ENCODE data around the gene LMAN1. TPM values are rescaled to one million over a fixed set of nuclear protein-coding genes. Genes with fewer than 3 reads are reported as not detected.

The LMAN1 gene
- total and polyA plus RNA-seq, 2 of the 13 experiments (the other 11 are each of a cell fraction or from before 2014, with no cell fraction given), result 127 to 131 TPM

- TF ChIP-seq, protein P1, sequence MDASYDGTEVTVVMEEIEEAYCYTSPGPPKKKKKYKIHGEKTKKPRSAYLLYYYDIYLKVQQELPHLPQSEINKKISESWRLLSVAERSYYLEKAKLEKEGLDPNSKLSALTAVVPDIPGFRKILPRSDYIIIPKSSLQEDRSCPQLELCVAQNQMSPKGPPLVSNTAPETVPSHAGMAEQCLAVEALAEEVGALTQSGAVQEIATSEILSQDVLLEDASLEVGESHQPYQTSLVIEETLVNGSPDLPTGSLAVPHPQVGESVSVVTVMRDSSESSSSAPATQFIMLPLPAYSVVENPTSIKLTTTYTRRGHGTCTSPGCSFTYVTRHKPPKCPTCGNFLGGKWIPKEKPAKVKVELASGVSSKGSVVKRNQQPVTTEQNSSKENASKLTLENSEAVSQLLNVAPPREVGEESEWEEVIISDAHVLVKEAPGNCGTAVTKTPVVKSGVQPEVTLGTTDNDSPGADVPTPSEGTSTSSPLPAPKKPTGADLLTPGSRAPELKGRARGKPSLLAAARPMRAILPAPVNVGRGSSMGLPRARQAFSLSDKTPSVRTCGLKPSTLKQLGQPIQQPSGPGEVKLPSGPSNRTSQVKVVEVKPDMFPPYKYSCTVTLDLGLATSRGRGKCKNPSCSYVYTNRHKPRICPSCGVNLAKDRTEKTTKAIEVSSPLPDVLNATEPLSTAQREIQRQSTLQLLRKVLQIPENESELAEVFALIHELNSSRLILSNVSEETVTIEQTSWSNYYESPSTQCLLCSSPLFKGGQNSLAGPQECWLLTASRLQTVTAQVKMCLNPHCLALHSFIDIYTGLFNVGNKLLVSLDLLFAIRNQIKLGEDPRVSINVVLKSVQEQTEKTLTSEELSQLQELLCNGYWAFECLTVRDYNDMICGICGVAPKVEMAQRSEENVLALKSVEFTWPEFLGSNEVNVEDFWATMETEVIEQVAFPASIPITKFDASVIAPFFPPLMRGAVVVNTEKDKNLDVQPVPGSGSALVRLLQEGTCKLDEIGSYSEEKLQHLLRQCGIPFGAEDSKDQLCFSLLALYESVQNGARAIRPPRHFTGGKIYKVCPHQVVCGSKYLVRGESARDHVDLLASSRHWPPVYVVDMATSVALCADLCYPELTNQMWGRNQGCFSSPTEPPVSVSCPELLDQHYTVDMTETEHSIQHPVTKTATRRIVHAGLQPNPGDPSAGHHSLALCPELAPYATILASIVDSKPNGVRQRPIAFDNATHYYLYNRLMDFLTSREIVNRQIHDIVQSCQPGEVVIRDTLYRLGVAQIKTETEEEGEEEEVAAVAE (CRISPR knock-in tag; IDR thresholded peaks at IDR 0.05; ENCODE audit: borderline replicate concordance), result peak; percentile 80
- TF ChIP-seq DNMT1 (CRISPR knock-in tag; IDR thresholded peaks at IDR 0.05) (0 out of 2 replicates have a peak, but pooled peaks have one; percentile 69), ZNF451 (CRISPR knock-in tag; IDR thresholded peaks at IDR 0.05) (peak; percentile 57; the same call in 1 of the 2 replicates), NR1H2 (CRISPR knock-in tag; IDR thresholded peaks at IDR 0.05; ENCODE audit: borderline replicate concordance, low read depth) (0 out of 2 replicates have a peak, but pooled peaks have one; percentile 62), NCOA2 (CRISPR knock-in tag; IDR thresholded peaks at IDR 0.05) (no peak), GATA4 (IDR thresholded peaks at IDR 0.05; ENCODE audit: borderline replicate concordance, low read depth) (no peak), HOXD1 (CRISPR knock-in tag; IDR thresholded peaks at IDR 0.05) (no peak), ZNF746 (CRISPR knock-in tag; IDR thresholded peaks at IDR 0.05) (no peak; the same call in 1 of the 2 replicates), ZNF7 (CRISPR knock-in tag; IDR thresholded peaks at IDR 0.05) (0 out of 2 replicates have a peak, but pooled peaks have one; percentile 20), SP2 (CRISPR knock-in tag; IDR thresholded peaks at IDR 0.05) (no peak), KLF13 (CRISPR knock-in tag; IDR thresholded peaks at IDR 0.05) (no peak), MIER3 (CRISPR knock-in tag; IDR thresholded peaks at IDR 0.05; ENCODE audit: borderline replicate concordance) (0 out of 2 replicates have a peak, but pooled peaks have one; percentile 5), NFIB (CRISPR knock-in tag; IDR thresholded peaks at IDR 0.05; ENCODE audit: borderline replicate concordance) (no peak), ZNF850 (CRISPR knock-in tag; conservative IDR thresholded peaks at IDR 0.05) (no peak), ZMYM4 (CRISPR knock-in tag; IDR thresholded peaks at IDR 0.05) (peak; percentile 90), ZNF101 (CRISPR knock-in tag; IDR thresholded peaks at IDR 0.05; ENCODE audit: borderline replicate concordance, low read depth) (no peak), PPARG (CRISPR knock-in tag; conservative IDR thresholded peaks at IDR 0.05) (0 out of 2 replicates have a peak, but pooled peaks have one; percentile 13), HNRNPUL1 (IDR thresholded peaks at IDR 0.05; ENCODE audit: low read depth, low read length) (no peak), ZNF24 (IDR thresholded peaks at IDR 0.05) (no peak), RBAK (CRISPR knock-in tag; IDR thresholded peaks at IDR 0.05) (0 out of 2 replicates have a peak, but pooled peaks have one; percentile 66), ZNF841 (CRISPR knock-in tag; IDR thresholded peaks at IDR 0.05; ENCODE audit: borderline replicate concordance) (no peak)
- TF ChIP-seq, protein P2, sequence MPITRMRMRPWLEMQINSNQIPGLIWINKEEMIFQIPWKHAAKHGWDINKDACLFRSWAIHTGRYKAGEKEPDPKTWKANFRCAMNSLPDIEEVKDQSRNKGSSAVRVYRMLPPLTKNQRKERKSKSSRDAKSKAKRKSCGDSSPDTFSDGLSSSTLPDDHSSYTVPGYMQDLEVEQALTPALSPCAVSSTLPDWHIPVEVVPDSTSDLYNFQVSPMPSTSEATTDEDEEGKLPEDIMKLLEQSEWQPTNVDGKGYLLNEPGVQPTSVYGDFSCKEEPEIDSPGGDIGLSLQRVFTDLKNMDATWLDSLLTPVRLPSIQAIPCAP (CRISPR knock-in tag; IDR thresholded peaks at IDR 0.05; ENCODE audit: low read depth), result no peak
- TF ChIP-seq, protein P3, sequence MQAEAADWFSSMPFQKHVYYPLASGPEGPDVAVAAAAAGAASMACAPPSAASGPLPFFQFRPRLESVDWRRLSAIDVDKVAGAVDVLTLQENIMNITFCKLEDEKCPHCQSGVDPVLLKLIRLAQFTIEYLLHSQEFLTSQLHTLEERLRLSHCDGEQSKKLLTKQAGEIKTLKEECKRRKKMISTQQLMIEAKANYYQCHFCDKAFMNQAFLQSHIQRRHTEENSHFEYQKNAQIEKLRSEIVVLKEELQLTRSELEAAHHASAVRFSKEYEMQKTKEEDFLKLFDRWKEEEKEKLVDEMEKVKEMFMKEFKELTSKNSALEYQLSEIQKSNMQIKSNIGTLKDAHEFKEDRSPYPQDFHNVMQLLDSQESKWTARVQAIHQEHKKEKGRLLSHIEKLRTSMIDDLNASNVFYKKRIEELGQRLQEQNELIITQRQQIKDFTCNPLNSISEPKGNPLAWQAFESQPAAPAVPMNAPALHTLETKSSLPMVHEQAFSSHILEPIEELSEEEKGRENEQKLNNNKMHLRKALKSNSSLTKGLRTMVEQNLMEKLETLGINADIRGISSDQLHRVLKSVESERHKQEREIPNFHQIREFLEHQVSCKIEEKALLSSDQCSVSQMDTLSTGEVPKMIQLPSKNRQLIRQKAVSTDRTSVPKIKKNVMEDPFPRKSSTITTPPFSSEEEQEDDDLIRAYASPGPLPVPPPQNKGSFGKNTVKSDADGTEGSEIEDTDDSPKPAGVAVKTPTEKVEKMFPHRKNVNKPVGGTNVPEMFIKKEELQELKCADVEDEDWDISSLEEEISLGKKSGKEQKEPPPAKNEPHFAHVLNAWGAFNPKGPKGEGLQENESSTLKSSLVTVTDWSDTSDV (CRISPR knock-in tag; IDR thresholded peaks at IDR 0.05), result peak; percentile 60; the same call in 1 of the 2 replicates
Observed at GRCh38 chr18:59358712-59359575, at the start of gene LMAN1 (continued).
